Measurements from ENCODE around the gene SCART1. TPM values are rescaled to one million over a fixed set of nuclear protein-coding genes. Genes with fewer than 3 reads are reported as not detected.

Gene SCART1
- total RNA-seq, 6 experiments from 2014 or later, result 0.59 to 1.3 (median 1.0) TPM

- DNase-seq, result no peak
These were observed 604 bp downstream of the SCART1 start for GRCh38 chr10:133454204-133454893.

GRCh38 chr10:133455196-133455595 is 1.5 kb downstream of the SCART1 start:
- TF ChIP-seq CTCF (IDR thresholded peaks at IDR 0.05), result no peak
- Mint-ChIP-seq H3K4me3 (no peak overlapping the region), H3K36me3 (ENCODE audit: low read depth) (peaks cover 10% of the 10 kb centered on the region), H3K9me3 (no peaks in the 10 kb centered on the region; the same call in 1 of the 2 replicates), H3K4me1 (ENCODE audit: low read depth) (no peaks in the 10 kb centered on the region), H3K27me3 (ENCODE audit: insufficient read depth) (peaks cover 2% of the 10 kb centered on the region; the same call in 1 of the 2 replicates), H3K27ac (no peak overlapping the region)
- no peak for DNase-seq

More at GRCh38 chr10:133454204-133454893, 604 bp downstream of the SCART1 start:
- Mint-ChIP-seq H3K27ac (no peak overlapping the region), H3K27me3 (ENCODE audit: insufficient read depth) (peaks cover 2% of the 10 kb centered on the region; the same call in 1 of the 2 replicates), H3K4me1 (ENCODE audit: low read depth) (no peaks in the 10 kb centered on the region), H3K9me3 (peaks cover 2% of the 10 kb centered on the region), H3K4me3 (no peak overlapping the region), H3K36me3 (ENCODE audit: low read depth) (peaks cover 11% of the 10 kb centered on the region)
- no peak for TF ChIP-seq CTCF (IDR thresholded peaks at IDR 0.05)

GRCh38 chr10:133455611-133456031 is 1.9 kb downstream of the SCART1 start:
- H3K9me3 Mint-ChIP-seq, result no peaks in the 10 kb centered on the region; the same call in 1 of the 2 replicates
- no peak for TF ChIP-seq CTCF (IDR thresholded peaks at IDR 0.05)
- no peak overlapping the region for H3K27ac Mint-ChIP-seq
- no peaks in the 10 kb centered on the region for H3K4me1 Mint-ChIP-seq (ENCODE audit: low read depth)
- peaks cover 10% of the 10 kb centered on the region for H3K36me3 Mint-ChIP-seq (ENCODE audit: low read depth)
- peaks cover 2% of the 10 kb centered on the region; the same call in 1 of the 2 replicates for H3K27me3 Mint-ChIP-seq (ENCODE audit: insufficient read depth)
- no peak for DNase-seq
- no peak overlapping the region for H3K4me3 Mint-ChIP-seq

- no peaks in the 10 kb centered on the region for H3K4me1 Mint-ChIP-seq (ENCODE audit: low read depth)
- no peak for TF ChIP-seq CTCF (IDR thresholded peaks at IDR 0.05)
- H3K9me3 Mint-ChIP-seq, result no peaks in the 10 kb centered on the region; the same call in 1 of the 2 replicates
- no peak overlapping the region for H3K4me3 Mint-ChIP-seq
- no peak for DNase-seq
- H3K36me3 Mint-ChIP-seq (ENCODE audit: low read depth), result peaks cover 12% of the 10 kb centered on the region
- H3K27ac Mint-ChIP-seq, result no peak overlapping the region
- H3K27me3 Mint-ChIP-seq (ENCODE audit: insufficient read depth), result peaks cover 2% of the 10 kb centered on the region; the same call in 1 of the 2 replicates
These were observed 2.6 kb downstream of the SCART1 start for GRCh38 chr10:133456041-133456951.

GRCh38 chr10:133457100-133457841 is 3.5 kb downstream of the SCART1 start:
- Mint-ChIP-seq H3K9me3 (no peaks in the 10 kb centered on the region; the same call in 1 of the 2 replicates), H3K4me1 (ENCODE audit: low read depth) (no peaks in the 10 kb centered on the region), H3K27me3 (ENCODE audit: insufficient read depth) (peaks cover 2% of the 10 kb centered on the region; the same call in 1 of the 2 replicates), H3K4me3 (no peak overlapping the region), H3K27ac (no peak overlapping the region), H3K36me3 (ENCODE audit: low read depth) (peaks cover 16% of the 10 kb centered on the region)
- TF ChIP-seq CTCF (IDR thresholded peaks at IDR 0.05), result no peak
- DNase-seq, result no peak

Measured in HFFc6 (cell line).